ENCODE measurements around the gene DHRS7. TPM values are rescaled to one million over a fixed set of nuclear protein-coding genes. Genes with fewer than 3 reads are reported as not detected.

DHRS7 gene
- polyA plus RNA-seq, 1 donor (not counting 4 experiments of a cell fraction or from before 2014, with no cell fraction given), result 79.2 TPM

DNA sequence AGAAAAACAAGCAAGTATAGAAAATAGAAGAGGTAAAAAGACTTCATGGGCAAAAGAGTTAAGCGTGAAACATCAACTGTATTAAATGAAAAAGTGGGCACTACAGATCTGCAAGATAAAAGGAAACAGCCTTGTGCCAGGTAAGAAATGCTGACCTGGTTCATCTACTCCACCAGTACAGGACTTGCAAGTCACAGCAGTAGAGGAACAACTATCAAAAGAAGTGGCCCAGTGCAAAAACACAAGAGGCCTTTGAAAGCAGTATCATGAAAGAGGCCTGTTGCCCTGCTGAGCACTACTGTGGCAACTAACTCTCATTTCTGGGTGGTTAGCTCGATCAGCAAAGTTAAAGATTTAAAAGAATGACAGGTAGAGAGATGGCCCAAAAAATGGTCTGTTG is 10.5 kb downstream of the DHRS7 start:
- no peak for TF ChIP-seq EZH2 (IDR thresholded peaks at IDR 0.05; ENCODE audit: low read length)
- TF ChIP-seq, protein P1, sequence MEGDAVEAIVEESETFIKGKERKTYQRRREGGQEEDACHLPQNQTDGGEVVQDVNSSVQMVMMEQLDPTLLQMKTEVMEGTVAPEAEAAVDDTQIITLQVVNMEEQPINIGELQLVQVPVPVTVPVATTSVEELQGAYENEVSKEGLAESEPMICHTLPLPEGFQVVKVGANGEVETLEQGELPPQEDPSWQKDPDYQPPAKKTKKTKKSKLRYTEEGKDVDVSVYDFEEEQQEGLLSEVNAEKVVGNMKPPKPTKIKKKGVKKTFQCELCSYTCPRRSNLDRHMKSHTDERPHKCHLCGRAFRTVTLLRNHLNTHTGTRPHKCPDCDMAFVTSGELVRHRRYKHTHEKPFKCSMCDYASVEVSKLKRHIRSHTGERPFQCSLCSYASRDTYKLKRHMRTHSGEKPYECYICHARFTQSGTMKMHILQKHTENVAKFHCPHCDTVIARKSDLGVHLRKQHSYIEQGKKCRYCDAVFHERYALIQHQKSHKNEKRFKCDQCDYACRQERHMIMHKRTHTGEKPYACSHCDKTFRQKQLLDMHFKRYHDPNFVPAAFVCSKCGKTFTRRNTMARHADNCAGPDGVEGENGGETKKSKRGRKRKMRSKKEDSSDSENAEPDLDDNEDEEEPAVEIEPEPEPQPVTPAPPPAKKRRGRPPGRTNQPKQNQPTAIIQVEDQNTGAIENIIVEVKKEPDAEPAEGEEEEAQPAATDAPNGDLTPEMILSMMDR (optimal IDR thresholded peaks at IDR 0.05 in 1 of 3, IDR thresholded peaks at IDR 0.05 in 1 of 3, conservative IDR thresholded peaks at IDR 0.05 in 1 of 3; ENCODE audit: extremely low read depth in 1 of 3, insufficient read depth in 2 of 3, low read length in 3 of 3), result no peak
- no peaks in the 10 kb centered on the region for H3K27me3 ChIP-seq (ENCODE audit: control insufficient read depth, extremely low read depth, insufficient read depth, low read length)
- dilution Hi-C loops (cut with MboI; ENCODE audit: extremely low pct_ligation_motif_present, low sequenced_read_pairs), result no loop called here
- H3K9ac ChIP-seq (ENCODE audit: control insufficient read depth, extremely low read depth, insufficient read depth, low read length), result no peak overlapping the region
- H4K20me1 ChIP-seq (ENCODE audit: control insufficient read depth, extremely low read depth, insufficient read depth, low read length), result no peaks in the 10 kb centered on the region
- no peaks in the 10 kb centered on the region for H3K9me3 ChIP-seq (ENCODE audit: control insufficient read depth, low read depth, low read length)
- no peak overlapping the region for H2AFZ ChIP-seq (ENCODE audit: control insufficient read depth, low read length)
- peaks cover 29% of the 10 kb centered on the region for H3K79me2 ChIP-seq (ENCODE audit: control insufficient read depth, insufficient read depth, low read length)
- DNase-seq (ENCODE audit: low read depth, low spot score), result no peak
- no peaks in the 10 kb centered on the region for H3K9me1 ChIP-seq (ENCODE audit: control insufficient read depth, extremely low read depth, insufficient read depth, low read length)
- H3K4me3 ChIP-seq (ENCODE audit: control insufficient read depth in 2 of 3, extremely low read depth in 1 of 3, insufficient read depth in 2 of 3, low read depth in 1 of 3, low read length in 3 of 3), result no peak overlapping the region
- peak; percentile 20 for FAIRE-seq
- peaks cover 16% of the 10 kb centered on the region for H3K4me1 ChIP-seq (ENCODE audit: control insufficient read depth, extremely low read depth, insufficient read depth, low read length)
- no peak overlapping the region for H3K4me2 ChIP-seq (ENCODE audit: control insufficient read depth, extremely low read depth, insufficient read depth, low read depth, low read length)
- H3K36me3 ChIP-seq (ENCODE audit: control insufficient read depth in 2 of 2, extremely low read depth in 1 of 2, insufficient read depth in 2 of 2, low read length in 2 of 2), result peaks cover 3 to 6% of the 10 kb centered on the region in 2 experiments
- H3K27ac ChIP-seq (ENCODE audit: control insufficient read depth, insufficient read depth, low read length), result no peak overlapping the region

DNA sequence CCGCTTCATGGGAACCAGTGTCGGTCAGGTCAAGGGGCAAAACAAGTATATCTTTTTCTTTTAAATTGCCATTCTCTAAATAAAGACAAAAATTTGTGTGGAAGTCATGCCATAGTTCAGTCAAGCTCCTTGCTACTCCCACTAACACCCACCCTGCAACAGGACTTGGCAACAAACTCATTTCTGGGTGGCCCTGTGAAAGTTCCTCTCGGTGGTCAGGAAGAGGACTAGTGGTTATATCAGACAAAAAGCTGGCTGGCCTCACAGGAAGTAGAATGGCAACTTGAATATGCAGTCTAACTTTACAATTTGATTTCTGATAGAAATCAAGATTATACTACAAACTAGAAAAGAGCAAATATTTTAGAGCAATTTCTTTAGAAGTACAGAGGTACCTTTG is 11.2 kb downstream of the DHRS7 start:
- no peak for DNase-seq (ENCODE audit: low read depth, low spot score)
- Histone ChIP-seq H4K20me1 (ENCODE audit: control insufficient read depth, extremely low read depth, insufficient read depth, low read length) (no peaks in the 10 kb centered on the region), H3K27me3 (ENCODE audit: control insufficient read depth, extremely low read depth, insufficient read depth, low read length) (no peaks in the 10 kb centered on the region), H3K9me1 (ENCODE audit: control insufficient read depth, extremely low read depth, insufficient read depth, low read length) (no peaks in the 10 kb centered on the region), H3K27ac (ENCODE audit: control insufficient read depth, insufficient read depth, low read length) (no peak overlapping the region), H3K79me2 (ENCODE audit: control insufficient read depth, insufficient read depth, low read length) (peaks cover 25% of the 10 kb centered on the region), H3K4me2 (ENCODE audit: control insufficient read depth, extremely low read depth, insufficient read depth, low read depth, low read length) (no peak overlapping the region), H2AFZ (ENCODE audit: control insufficient read depth, low read length) (no peak overlapping the region), H3K9ac (ENCODE audit: control insufficient read depth, extremely low read depth, insufficient read depth, low read length) (no peak overlapping the region), H3K4me3 (ENCODE audit: control insufficient read depth in 2 of 3, extremely low read depth in 1 of 3, insufficient read depth in 2 of 3, low read depth in 1 of 3, low read length in 3 of 3) (no peak overlapping the region), H3K4me1 (ENCODE audit: control insufficient read depth, extremely low read depth, insufficient read depth, low read length) (peaks cover 16% of the 10 kb centered on the region), H3K9me3 (ENCODE audit: control insufficient read depth, low read depth, low read length) (no peaks in the 10 kb centered on the region), H3K36me3 (ENCODE audit: control insufficient read depth in 2 of 2, extremely low read depth in 1 of 2, insufficient read depth in 2 of 2, low read length in 2 of 2) (peaks cover 6 to 7% of the 10 kb centered on the region in 2 experiments)
- no peak for TF ChIP-seq EZH2 (IDR thresholded peaks at IDR 0.05; ENCODE audit: low read length)
- TF ChIP-seq, protein P1 (optimal IDR thresholded peaks at IDR 0.05 in 1 of 3, IDR thresholded peaks at IDR 0.05 in 1 of 3, conservative IDR thresholded peaks at IDR 0.05 in 1 of 3; ENCODE audit: extremely low read depth in 1 of 3, insufficient read depth in 2 of 3, low read length in 3 of 3), result no peak
- FAIRE-seq, result no peak
- dilution Hi-C loops (cut with MboI; ENCODE audit: extremely low pct_ligation_motif_present, low sequenced_read_pairs), result no loop called here

Measured in keratinocyte (primary cell).